Fibroblast of mammary gland (primary cell): ENCODE data around the gene LRP1B.

Source experiments
- DNase-seq: peaks from one replicate; pipeline ENCODE4 v3.0.0-alpha.2; 2010; ENCODE audit warnings: low read depth
- H3K4me3 ChIP-seq: 2 replicates; pipeline ENCODE4 v1.5.1; 2011; ENCODE audit warnings: low read depth, mild to moderate bottlenecking, low read length, moderate library complexity; ENCODE audit not compliant: control insufficient read depth
- TF ChIP-seq, protein P1 (sequence below): conservative IDR thresholded peaks from 2 replicates; pipeline ENCODE4 v1.5.1; 2011; ENCODE audit warnings: low read depth, low read length, inconsistent platforms; ENCODE audit not compliant: control insufficient read depth, insufficient read depth

LRP1B gene

DNA sequence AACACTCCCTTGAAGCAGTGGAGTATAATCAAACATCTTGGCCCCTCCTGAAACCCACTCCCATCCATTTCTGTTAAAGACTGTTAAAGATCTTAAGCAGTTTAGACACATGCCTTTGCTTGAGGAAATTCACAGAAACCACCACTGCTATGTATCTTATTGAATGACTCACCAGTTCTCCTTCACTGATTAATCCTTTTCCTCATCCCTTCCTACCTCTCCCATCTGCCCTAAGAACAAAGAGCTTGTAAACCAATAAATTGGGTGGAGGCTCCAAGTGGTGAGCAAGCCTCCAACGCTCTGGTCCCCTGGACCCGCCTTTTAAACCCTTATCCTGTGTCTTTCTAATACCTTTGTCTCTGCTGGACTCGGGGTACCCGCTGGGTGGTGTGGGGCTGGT is 746.1 kb downstream of the LRP1B start:
- H3K4me3 ChIP-seq: no peak overlapping the region
- TF ChIP-seq, protein P1, sequence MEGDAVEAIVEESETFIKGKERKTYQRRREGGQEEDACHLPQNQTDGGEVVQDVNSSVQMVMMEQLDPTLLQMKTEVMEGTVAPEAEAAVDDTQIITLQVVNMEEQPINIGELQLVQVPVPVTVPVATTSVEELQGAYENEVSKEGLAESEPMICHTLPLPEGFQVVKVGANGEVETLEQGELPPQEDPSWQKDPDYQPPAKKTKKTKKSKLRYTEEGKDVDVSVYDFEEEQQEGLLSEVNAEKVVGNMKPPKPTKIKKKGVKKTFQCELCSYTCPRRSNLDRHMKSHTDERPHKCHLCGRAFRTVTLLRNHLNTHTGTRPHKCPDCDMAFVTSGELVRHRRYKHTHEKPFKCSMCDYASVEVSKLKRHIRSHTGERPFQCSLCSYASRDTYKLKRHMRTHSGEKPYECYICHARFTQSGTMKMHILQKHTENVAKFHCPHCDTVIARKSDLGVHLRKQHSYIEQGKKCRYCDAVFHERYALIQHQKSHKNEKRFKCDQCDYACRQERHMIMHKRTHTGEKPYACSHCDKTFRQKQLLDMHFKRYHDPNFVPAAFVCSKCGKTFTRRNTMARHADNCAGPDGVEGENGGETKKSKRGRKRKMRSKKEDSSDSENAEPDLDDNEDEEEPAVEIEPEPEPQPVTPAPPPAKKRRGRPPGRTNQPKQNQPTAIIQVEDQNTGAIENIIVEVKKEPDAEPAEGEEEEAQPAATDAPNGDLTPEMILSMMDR: no peak
- DNase-seq: peak; percentile 12

DNA sequence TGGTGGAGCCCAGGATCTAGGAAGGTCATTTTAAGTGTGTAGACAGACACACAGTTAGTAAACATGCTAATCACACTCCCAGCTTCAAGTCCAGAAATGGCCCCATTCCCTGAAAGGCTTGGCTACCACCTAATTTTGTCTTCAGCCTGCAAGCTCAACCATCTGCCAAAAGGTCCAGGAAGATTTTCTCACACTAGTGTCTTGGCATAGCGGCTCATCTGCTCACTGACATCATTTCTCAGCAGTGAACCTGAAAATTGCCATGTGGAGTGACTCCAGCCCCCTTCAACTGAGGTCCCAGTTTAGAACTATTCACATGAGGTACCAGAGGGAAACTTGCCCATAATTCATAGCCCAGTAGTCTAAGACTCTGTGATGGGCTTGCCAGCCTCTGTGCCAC is 748.9 kb downstream of the LRP1B start:
- DNase-seq: no peak
- no peak overlapping the region for H3K4me3 ChIP-seq
- TF ChIP-seq, protein P1: no peak

DNA sequence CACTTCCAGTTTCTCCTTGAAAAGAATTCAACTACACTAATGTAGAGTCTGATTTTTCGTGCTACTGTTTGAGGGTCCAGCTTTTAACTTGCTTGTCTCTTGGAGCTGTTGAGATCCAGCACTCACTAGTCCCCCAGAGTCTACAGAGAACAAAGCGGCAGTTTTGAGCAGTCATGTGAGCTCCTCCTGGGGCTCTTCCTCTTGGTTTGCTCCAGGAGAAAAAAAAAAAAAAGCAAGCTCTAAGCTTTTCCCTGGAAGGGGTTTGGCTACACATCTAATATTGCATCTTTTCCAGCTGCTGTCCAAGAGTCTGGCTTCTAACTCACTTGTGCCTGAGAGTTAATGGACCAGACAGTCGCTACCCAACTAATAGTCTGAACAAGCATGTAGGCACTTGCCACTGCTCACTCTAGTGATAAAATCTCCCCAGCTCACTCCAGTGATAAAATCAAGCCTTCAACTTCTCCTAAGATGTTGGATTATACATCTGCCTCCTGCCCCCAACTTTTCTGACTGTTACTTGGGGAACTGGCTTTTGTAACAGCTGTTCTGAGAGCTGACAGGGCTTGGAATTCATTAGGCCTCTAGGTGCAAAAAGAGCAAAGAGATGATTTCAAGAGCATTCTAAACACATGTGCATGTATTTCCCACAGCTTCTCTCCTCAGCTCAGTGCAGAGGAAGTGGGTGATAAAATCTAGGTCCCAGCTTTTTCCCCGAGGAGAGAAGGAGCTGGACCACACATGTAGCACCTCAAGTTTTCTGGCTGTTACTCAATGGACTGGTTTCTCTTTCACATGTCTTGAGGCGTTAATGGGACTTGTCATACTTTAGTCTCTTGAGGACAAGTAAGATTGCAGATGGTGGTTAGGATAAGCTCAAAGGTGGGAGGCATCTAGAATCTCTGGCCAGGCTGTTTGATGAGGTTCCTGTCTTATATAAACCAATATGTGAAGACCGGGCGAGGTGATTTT is 750.5 kb downstream of the LRP1B start:
- no peak overlapping the region for H3K4me3 ChIP-seq
- DNase-seq: no peak
- TF ChIP-seq, protein P1: no peak

DNA sequence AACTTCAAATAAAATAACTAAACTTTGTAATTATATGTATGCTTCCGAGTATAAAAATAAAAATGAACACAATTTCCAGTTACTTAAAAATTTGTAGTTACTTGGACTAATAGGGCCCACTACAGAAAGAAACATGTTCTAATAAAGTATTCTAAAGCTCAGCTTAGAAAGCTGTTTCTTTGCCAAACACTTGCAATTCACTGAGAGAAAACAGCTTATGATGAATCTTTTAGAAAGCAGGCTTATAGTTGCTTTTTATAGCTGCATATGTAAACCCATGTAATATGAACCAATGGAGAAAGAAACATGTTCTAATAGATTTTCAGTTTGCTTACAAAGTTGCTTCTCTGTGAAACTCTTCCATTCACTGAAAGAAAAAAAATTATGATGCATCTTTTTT is 766.0 kb downstream of the LRP1B start:
- H3K4me3 ChIP-seq: no peak overlapping the region
- DNase-seq: no peak
- TF ChIP-seq, protein P1: no peak

DNA sequence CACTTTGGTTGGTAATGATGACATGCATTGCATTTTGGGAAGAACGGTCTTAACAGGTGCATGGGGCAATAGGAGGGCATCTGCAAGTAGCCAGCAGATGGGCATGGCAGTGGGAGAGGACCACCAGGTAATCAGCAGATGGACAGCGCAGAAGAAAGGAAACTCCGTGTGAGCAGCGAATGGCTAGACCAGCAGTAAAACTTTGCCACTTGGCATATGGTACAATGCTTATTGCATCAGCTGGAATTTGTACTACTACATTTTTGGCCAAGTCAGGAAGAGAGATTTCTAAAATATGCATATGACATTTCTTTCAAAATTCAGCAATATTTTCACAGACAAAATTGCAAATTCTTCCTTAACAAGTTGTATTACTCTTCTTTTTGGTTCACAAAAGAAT is 768.5 kb downstream of the LRP1B start:
- H3K4me3 ChIP-seq: no peak overlapping the region
- TF ChIP-seq, protein P1: no peak
- no peak for DNase-seq

DNA sequence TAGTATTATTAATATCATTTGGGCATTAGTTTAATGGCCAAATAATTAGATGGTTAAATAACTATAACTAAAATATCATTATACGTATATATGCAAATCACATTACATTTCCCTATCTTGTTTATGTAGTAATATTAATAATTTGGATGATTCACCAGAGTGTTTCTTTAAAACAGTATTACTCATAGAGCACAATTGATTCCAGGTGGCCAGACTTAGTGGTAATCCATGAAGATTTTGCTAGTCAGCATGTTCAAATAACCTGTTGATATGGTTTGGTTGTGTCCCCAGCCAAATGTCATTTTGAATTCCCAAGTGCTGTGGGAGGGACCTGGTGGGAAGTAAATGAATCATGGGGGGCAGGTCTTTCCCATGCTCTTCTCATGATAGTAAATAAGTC is 782.3 kb downstream of the LRP1B start:
- H3K4me3 ChIP-seq: no peak overlapping the region
- TF ChIP-seq, protein P1: no peak
- peak; percentile 81 for DNase-seq
